HL-60 (cell line): ENCODE results near the gene LIN37.

Source experiments
- CTCF ChIP-seq: IDR thresholded peaks from one replicate; pipeline ENCODE4 v1.5.1; 2011; ENCODE audit warnings: low read length, control low read depth, inconsistent platforms; ENCODE audit not compliant: insufficient read depth
- POLR2AphosphoS5 ChIP-seq: IDR thresholded peaks from 2 replicates; pipeline ENCODE4 v1.6.1; 2012; ENCODE audit warnings: low read depth

GRCh38 chr19:35717665-35718344, 30.6 kb upstream of the LIN37 start, which contains the start of gene KMT2B:
- TF ChIP-seq CTCF (no peak), POLR2AphosphoS5 (no peak)
